HCT116 (cell line): ENCODE measurements around the gene HIPK2. TPM values are rescaled to one million over a fixed set of nuclear protein-coding genes. Genes with fewer than 3 reads are reported as not detected.

Experiments
- ATAC-seq: fragments of 200-7000 bp; cut with Tn5 transposase; 2 replicates; pipeline ENCODE4 v1.9.1; 2020; ENCODE audit warnings: mild to moderate bottlenecking, moderate library complexity
- BruUV-seq: library from RNA; stranded (reverse); fragments of 400-500 nt; replicated peaks from 2 replicates; lab custom pipeline; 2021; lab: Mats Ljungman, UMichigan
- CTCF ChIA-PET: fragments of 300-600 bp; sonication (Branson Sonifier 250); formaldehyde crosslinking; loops from one replicate; lab custom pipeline; 2021; ENCODE audit warnings: antibody characterized with exemption; lab: Charles Lee
- POLR2A ChIA-PET: fragments of 300-600, 350-600 bp; sonication (Branson Sonifier 250); formaldehyde crosslinking; loops from one replicate; lab custom pipeline; 2021; ENCODE audit warnings: antibody characterized with exemption; lab: Charles Lee
- RAD21 ChIA-PET, 2 experiments: fragments of 300-600 bp; sonication (Branson Sonifier 250); formaldehyde crosslinking; loops; one replicate each; lab custom pipeline; 2023; ENCODE audit warnings: low total read pairs in 2 of 2; ENCODE audit not compliant: uncharacterized antibody in 2 of 2, unreplicated experiment in 2 of 2, low non-redundant PET in 1 of 2; lab: Charles Lee
- DNase-seq: peaks from one replicate; pipeline ENCODE4 v3.0.0-alpha.2; 2010; ENCODE audit warnings: low read depth, low spot score
- H2AFZ ChIP-seq: fragments of 200-600 bp; shearing (Covaris generic), sonication (generic); 2 replicates; pipeline ENCODE4 v1.6.1; 2017; ENCODE audit warnings: low read depth, mixed run types, mixed read lengths, antibody characterized with exemption, low read length; ENCODE audit not compliant: poor library complexity, severe bottlenecking
- H3K27ac ChIP-seq: 2 replicates; pipeline ENCODE4 v1.5.1; 2012; ENCODE audit warnings: low read depth, low read length
- H3K27me3 ChIP-seq: fragments of 200-600 bp; sonication (generic); 2 replicates; pipeline ENCODE4 v1.6.1; 2016; ENCODE audit warnings: mixed run types, low read length, mixed read lengths; ENCODE audit not compliant: insufficient read depth
- H3K36me3 ChIP-seq, 2 experiments: fragments of 200-500 bp in 1 of 2; fragments of 200-600 bp in 1 of 2; sonication (Bioruptor generic) in 1 of 2; sonication (generic) in 1 of 2; 2 replicates each; pipeline versions ENCODE4 v1.5.1 to v1.6.1; 2014 to 2016; ENCODE audit warnings: low read length in 2 of 2, inconsistent platforms in 1 of 2, mixed read lengths in 1 of 2, mixed run types in 1 of 2; ENCODE audit not compliant: insufficient read depth in 2 of 2, control insufficient read depth in 1 of 2
- H3K4me1 ChIP-seq, 2 experiments: fragments of 200-600 bp in 1 of 2; sonication (generic) in 1 of 2; 2 replicates each; pipeline versions ENCODE4 v1.5.1 to v1.6.1; 2012 to 2017; ENCODE audit warnings: low read length in 2 of 2, inconsistent platforms in 1 of 2, mild to moderate bottlenecking in 1 of 2, mixed read lengths in 1 of 2, mixed run types in 1 of 2, moderate library complexity in 1 of 2; ENCODE audit not compliant: insufficient read depth in 2 of 2, control insufficient read depth in 1 of 2
- H3K4me2 ChIP-seq: fragments of 200-600 bp; sonication (generic); 2 replicates; pipeline ENCODE4 v1.6.1; 2017; ENCODE audit warnings: mixed run types, low read length, mixed read lengths
- H3K4me3 ChIP-seq, 2 experiments: fragments of 200-600 bp in 1 of 2; sonication (generic) in 1 of 2; replicated peaks in 1 of 2; 2 replicates each; pipeline ENCODE4 v1.5.1; 2011 to 2016; ENCODE audit warnings: low read length in 2 of 2, control low read depth in 1 of 2, low read depth in 1 of 2, mild to moderate bottlenecking in 1 of 2, mixed read lengths in 1 of 2, mixed run types in 1 of 2
- H3K79me2 ChIP-seq: fragments of 200-600 bp; sonication (generic); 2 replicates; pipeline ENCODE4 v1.6.1; 2017; ENCODE audit warnings: mild to moderate bottlenecking, mixed run types, low read length, moderate library complexity, mixed read lengths; ENCODE audit not compliant: insufficient read depth
- H3K9ac ChIP-seq: fragments of 200-600 bp; sonication (generic); 2 replicates; pipeline ENCODE4 v1.6.1; 2016; ENCODE audit warnings: low read length, mixed read lengths
- H3K9me2 ChIP-seq: fragments of 200-600 bp; sonication (generic), shearing (Covaris generic); 2 replicates; pipeline ENCODE4 v1.6.1; 2017; ENCODE audit warnings: mixed run types, mild to moderate bottlenecking, moderate library complexity; ENCODE audit not compliant: insufficient read depth
- H3K9me3 ChIP-seq, 2 experiments: fragments of 200-500 bp in 1 of 2; fragments of 200-600 bp in 1 of 2; sonication (Bioruptor generic) in 1 of 2; sonication (generic) in 1 of 2; 2 replicates each; pipeline ENCODE4 v1.6.1; 2014 to 2017; ENCODE audit warnings: low read length in 2 of 2, mixed read lengths in 2 of 2, inconsistent platforms in 1 of 2, low read depth in 1 of 2, mild to moderate bottlenecking in 1 of 2, mixed run types in 1 of 2, moderate library complexity in 1 of 2; ENCODE audit not compliant: control insufficient read depth in 1 of 2, insufficient read depth in 1 of 2
- H4K20me1 ChIP-seq: fragments of 200-600 bp; sonication (generic), shearing (Covaris generic); 2 replicates; pipeline ENCODE4 v1.6.1; 2017; ENCODE audit warnings: mixed run types, mild to moderate bottlenecking, moderate library complexity; ENCODE audit not compliant: insufficient read depth
- CBX3 ChIP-seq: IDR thresholded peaks from 2 replicates; pipeline ENCODE4 v1.6.1; 2012; ENCODE audit warnings: low read depth
- CEBPB ChIP-seq: IDR thresholded peaks from 2 replicates; pipeline ENCODE4 v1.6.1; 2012; ENCODE audit warnings: low read depth
- EGR1 ChIP-seq: IDR thresholded peaks from 2 replicates; pipeline ENCODE4 v1.6.1; 2012; ENCODE audit warnings: low read depth
- ELF1 ChIP-seq: IDR thresholded peaks from 2 replicates; pipeline ENCODE4 v1.6.1; 2012; ENCODE audit warnings: low read depth, borderline replicate concordance
- EZH2 ChIP-seq: fragments of 200-600 bp; sonication (generic); IDR thresholded peaks from 2 replicates; pipeline ENCODE4 v1.6.1; 2017; ENCODE audit warnings: antibody characterized with exemption, mixed run types
- FOSL1 ChIP-seq: IDR thresholded peaks from 2 replicates; pipeline ENCODE4 v1.6.1; 2012; ENCODE audit warnings: low read depth
- POLR2A ChIP-seq: IDR thresholded peaks from 2 replicates; pipeline ENCODE4 v1.7.0; 2011; ENCODE audit warnings: borderline replicate concordance; ENCODE audit not compliant: insufficient read depth, insufficient read length; ENCODE audit errors: extremely low read depth
- POLR2AphosphoS5 ChIP-seq: IDR thresholded peaks from 2 replicates; pipeline ENCODE4 v1.6.1; 2011; ENCODE audit warnings: mild to moderate bottlenecking, low read depth, low read length, moderate library complexity
- RAD21 ChIP-seq: IDR thresholded peaks from 2 replicates; pipeline ENCODE4 v1.6.1; 2012; ENCODE audit warnings: low read depth, mild to moderate bottlenecking
- SIN3A ChIP-seq: IDR thresholded peaks from 2 replicates; pipeline ENCODE4 v1.6.1; 2012; ENCODE audit warnings: low read depth
- SP1 ChIP-seq: IDR thresholded peaks from 2 replicates; pipeline ENCODE4 v1.6.1; 2012; ENCODE audit warnings: low read depth
- SRF ChIP-seq: IDR thresholded peaks from 2 replicates; pipeline ENCODE4 v1.6.1; 2012; ENCODE audit warnings: low read depth
- TCF7L2 ChIP-seq: IDR thresholded peaks from 2 replicates; pipeline ENCODE4 v1.7.0; 2011; ENCODE audit warnings: borderline replicate concordance, inconsistent platforms; ENCODE audit not compliant: insufficient read depth, insufficient read length; ENCODE audit errors: extremely low read depth
- YY1 ChIP-seq: IDR thresholded peaks from 2 replicates; pipeline ENCODE4 v1.6.1; 2011; ENCODE audit warnings: low read length, low read depth, moderate library complexity, mild to moderate bottlenecking; ENCODE audit not compliant: insufficient replicate concordance; ENCODE audit errors: extremely low read depth
- ZFX ChIP-seq: fragments of 450-650 bp; IDR thresholded peaks from 2 replicates; pipeline ENCODE4 v1.6.1; 2017
- ZNF274 ChIP-seq: fragments of 200-500 bp; sonication (Bioruptor generic); IDR thresholded peaks from 2 replicates; pipeline ENCODE4 v1.6.1; 2014; ENCODE audit warnings: mild to moderate bottlenecking, low read depth, low read length, inconsistent platforms
- intact Hi-C: fragments of 100-400 bp; cut with micrococcal nuclease; formaldehyde crosslinking; loops from 2 replicates; pipeline ENCODE4 v1.10.0; 2022
- total RNA-seq: library from RNA; stranded (reverse); gene quantifications from one replicate; pipeline ENCODE4 v1.2.1, GENCODE V29; 2021; ENCODE audit not compliant: unreplicated experiment
- TF ChIP-seq, protein P1 (sequence below): IDR thresholded peaks from 2 replicates; pipeline ENCODE4 v1.6.1; 2012
- TF ChIP-seq, protein P2 (sequence below): IDR thresholded peaks from 2 replicates; pipeline ENCODE4 v1.6.1; 2011; ENCODE audit warnings: mild to moderate bottlenecking, low read length, moderate library complexity; ENCODE audit not compliant: insufficient replicate concordance; ENCODE audit errors: extremely low read depth
- TF ChIP-seq, protein P3 (sequence below): IDR thresholded peaks from 2 replicates; pipeline ENCODE4 v1.6.1; 2012; ENCODE audit warnings: low read depth

HIPK2 gene
- total RNA-seq, 1 experiment from 2014 or later, result 49.5 TPM

DNA sequence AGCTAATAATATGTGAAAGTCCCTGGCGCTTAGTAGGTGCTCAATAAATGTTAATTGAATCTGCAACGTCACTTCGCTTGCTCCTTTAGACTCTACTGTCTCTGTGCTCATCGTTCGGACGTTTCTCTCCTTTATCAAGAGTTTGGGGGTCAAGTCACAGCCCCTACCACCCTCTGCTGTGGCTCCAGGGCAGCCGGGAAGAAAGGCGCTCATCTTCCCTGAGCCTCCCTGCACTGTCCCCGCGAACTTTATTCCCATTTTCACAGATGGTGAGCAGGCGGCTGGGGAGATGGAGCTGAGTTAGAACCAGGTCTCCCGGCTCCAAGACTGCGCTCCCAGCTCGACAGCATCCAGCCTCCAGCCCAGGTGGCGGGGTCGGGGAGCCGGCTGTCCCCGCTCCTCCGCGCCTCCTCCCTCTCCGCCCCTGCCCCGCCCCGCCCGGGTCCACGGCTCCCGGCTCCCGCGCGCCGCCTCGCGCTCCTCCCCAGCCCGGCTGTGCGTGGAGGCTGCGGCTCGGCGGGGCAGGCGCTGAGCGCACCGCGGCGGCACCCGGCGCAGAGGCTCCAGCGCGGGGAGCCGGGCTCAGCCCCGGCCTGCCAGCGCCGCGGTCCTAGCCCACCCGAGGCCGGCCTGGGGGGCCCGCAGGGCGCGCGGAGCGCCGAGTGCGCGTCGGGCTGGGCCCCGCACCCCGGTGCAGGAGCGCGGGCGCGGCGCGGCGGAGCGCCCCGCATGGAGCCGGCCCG, 254.4 kb downstream of the HIPK2 start, which contains the start of gene CLEC2L:
Gene CLEC2L (plus strand): TSS at position 487 of the 743 bp plus-strand sequence. CDS start 243 bp downstream, at position 730.
- ChIA-PET POLR2A (no interaction called here), CTCF (no interaction called here), RAD21 (no interaction called here)
- Histone ChIP-seq H2AFZ (no peak within 1 kb of the TSS), H3K4me3 (no peak within 1 kb of the TSS), H3K27ac (no peak within 1 kb of the TSS), H3K27me3 (no peaks in the 10 kb centered on the region), H3K36me3 (no peaks in the 10 kb centered on the region), H3K79me2 (no peaks in the 10 kb centered on the region), H3K4me2 (no peak within 1 kb of the TSS), H3K4me1 (no peaks in the 10 kb centered on the region), H3K9me3 (no peaks in the 10 kb centered on the region), H3K9me2 (no peaks in the 10 kb centered on the region), H4K20me1 (no peaks in the 10 kb centered on the region), H3K9ac (no peak within 1 kb of the TSS)
- intact Hi-C loops, result no loop called here
- no TSS peak for BruUV-seq
- DNase-seq, result no peak
- ATAC-seq, result no peak
- TF ChIP-seq SIN3A (no peak), SP1 (no peak), EGR1 (no peak), POLR2AphosphoS5 (no peak), CBX3 (no peak), YY1 (no peak), ZFX (no peak), ELF1 (no peak), RAD21 (no peak), SRF (no peak), EZH2 (no peak), CEBPB (no peak), TCF7L2 (no peak), POLR2A (no peak), ZNF274 (no peak), FOSL1 (no peak)
- TF ChIP-seq, protein P1, sequence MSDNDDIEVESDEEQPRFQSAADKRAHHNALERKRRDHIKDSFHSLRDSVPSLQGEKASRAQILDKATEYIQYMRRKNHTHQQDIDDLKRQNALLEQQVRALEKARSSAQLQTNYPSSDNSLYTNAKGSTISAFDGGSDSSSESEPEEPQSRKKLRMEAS, result no peak
- TF ChIP-seq, protein P2, sequence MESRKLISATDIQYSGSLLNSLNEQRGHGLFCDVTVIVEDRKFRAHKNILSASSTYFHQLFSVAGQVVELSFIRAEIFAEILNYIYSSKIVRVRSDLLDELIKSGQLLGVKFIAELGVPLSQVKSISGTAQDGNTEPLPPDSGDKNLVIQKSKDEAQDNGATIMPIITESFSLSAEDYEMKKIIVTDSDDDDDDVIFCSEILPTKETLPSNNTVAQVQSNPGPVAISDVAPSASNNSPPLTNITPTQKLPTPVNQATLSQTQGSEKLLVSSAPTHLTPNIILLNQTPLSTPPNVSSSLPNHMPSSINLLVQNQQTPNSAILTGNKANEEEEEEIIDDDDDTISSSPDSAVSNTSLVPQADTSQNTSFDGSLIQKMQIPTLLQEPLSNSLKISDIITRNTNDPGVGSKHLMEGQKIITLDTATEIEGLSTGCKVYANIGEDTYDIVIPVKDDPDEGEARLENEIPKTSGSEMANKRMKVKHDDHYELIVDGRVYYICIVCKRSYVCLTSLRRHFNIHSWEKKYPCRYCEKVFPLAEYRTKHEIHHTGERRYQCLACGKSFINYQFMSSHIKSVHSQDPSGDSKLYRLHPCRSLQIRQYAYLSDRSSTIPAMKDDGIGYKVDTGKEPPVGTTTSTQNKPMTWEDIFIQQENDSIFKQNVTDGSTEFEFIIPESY, result no peak
- TF ChIP-seq, protein P3, sequence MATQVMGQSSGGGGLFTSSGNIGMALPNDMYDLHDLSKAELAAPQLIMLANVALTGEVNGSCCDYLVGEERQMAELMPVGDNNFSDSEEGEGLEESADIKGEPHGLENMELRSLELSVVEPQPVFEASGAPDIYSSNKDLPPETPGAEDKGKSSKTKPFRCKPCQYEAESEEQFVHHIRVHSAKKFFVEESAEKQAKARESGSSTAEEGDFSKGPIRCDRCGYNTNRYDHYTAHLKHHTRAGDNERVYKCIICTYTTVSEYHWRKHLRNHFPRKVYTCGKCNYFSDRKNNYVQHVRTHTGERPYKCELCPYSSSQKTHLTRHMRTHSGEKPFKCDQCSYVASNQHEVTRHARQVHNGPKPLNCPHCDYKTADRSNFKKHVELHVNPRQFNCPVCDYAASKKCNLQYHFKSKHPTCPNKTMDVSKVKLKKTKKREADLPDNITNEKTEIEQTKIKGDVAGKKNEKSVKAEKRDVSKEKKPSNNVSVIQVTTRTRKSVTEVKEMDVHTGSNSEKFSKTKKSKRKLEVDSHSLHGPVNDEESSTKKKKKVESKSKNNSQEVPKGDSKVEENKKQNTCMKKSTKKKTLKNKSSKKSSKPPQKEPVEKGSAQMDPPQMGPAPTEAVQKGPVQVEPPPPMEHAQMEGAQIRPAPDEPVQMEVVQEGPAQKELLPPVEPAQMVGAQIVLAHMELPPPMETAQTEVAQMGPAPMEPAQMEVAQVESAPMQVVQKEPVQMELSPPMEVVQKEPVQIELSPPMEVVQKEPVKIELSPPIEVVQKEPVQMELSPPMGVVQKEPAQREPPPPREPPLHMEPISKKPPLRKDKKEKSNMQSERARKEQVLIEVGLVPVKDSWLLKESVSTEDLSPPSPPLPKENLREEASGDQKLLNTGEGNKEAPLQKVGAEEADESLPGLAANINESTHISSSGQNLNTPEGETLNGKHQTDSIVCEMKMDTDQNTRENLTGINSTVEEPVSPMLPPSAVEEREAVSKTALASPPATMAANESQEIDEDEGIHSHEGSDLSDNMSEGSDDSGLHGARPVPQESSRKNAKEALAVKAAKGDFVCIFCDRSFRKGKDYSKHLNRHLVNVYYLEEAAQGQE, result no peak
